SK-N-DZ (cell line): Measurements from ENCODE around the gene LY6G6C.
A peak's percentile ranks its signal among the peaks of the same experiment; 100 is the strongest.

Source experiments
- DNase-seq: peaks from one replicate; pipeline ENCODE4 v3.0.0-alpha.2; 2015; ENCODE audit warnings: low spot score
- small RNA-seq, 2 experiments: library from RNA; depleted of rRNA; stranded (forward); fragments of <200 nt; gene quantifications; one replicate each; pipeline ENCODE3, GENCODE V24; 2014

The LY6G6C gene

DNA sequence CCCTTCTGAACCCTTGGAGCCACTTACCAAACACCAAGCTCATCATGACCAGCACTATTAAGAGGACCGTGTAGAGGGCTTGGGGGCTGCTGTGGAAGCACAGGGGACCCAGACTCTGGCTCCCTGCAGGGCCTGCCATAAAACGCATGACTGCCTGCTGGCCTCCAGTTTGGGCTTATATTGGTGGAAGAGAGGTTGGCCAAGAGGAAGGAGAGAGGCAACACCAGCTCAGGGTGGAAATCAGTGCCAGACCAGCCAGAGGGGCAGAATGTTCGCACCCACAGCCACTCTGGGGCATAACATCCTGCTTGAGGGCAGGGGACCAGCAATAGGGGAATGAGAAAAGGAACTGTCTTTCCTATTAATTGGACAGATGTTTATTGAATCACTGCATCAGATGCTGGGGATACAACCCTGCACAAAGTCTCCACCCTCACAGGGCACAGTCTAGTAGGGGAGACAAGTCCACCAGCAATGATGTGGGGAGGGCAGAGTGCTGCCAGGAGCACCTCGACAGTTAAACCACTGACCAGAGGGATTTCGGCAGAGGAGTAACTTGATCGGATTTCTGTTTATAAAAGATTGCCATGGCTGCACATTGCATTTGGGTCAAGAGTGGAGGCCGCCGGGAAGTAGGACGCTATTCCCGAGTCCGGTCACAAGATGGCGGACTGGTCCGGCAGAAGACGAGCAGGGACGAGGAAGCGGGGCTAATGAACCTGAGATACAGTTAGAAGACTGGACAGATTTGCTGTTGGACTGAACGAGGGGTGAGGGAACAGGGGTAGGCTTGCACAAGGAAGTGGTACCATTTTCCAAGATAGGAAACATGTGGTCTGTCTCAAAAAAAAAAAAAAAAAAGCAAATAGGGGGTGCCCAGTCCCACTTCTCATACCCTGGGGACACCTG is 41.1 kb downstream of the LY6G6C start, which contains the start of gene LY6G5C:
TSS of gene LY6G5C (minus strand) at position 842 of the 909 bp plus-strand sequence. CDS start at position 148, 694 bp downstream.
- peak; percentile 76 for DNase-seq

- no peak for DNase-seq
These were observed 43.6 kb downstream of the LY6G6C start for GRCh38 chr6:31677955-31678354.

DNA sequence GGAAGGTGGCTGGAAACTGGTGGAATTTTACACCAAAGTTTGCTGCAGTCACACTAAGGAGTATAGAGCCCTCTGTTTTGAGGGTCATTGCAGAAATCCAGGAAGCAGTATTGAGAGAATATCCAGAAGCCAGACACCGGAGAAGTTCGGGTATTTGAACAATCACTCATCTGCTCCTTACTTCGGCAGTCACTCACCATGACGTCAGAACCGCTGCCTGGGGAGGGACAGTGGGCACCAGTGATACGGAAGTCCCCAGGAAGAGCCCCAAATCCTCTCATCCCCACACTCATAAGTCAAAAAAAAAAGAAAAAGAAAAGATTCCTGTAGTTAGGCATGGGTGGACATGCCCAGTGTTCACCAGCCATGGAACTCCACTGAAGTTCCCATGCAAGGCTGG is 44.6 kb downstream of the LY6G6C start:
- no peak for DNase-seq

- no peak for DNase-seq
These were observed 45.1 kb downstream of the LY6G6C start for GRCh38 chr6:31676322-31676903.

DNA sequence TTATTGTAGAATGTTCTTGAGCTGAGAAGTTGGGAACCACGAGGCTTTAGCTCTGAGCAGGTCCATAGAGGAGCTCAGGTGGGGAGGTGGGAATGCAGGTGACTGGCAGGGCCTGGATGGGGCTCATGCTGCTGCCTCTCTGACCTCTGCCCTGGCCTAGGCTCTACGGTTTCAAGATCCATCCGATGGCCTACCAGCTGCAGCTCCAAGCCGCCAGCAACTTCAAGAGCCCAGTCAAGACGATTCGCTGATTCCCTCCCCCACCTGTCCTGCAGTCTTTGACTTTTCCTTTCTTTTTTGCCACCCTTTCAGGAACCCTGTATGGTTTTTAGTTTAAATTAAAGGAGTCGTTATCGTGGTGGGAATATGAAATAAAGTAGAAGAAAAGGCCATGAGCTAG is 51.9 kb downstream of the LY6G6C start, which contains the start of gene LY6G5B:
TSS of gene LY6G5B (plus strand) at position 301 of the 400 bp plus-strand sequence. CDS start 975 bp downstream, outside the sequence.
- DNase-seq: no peak

Small RNAs within 50 kb of the gene (small RNA-seq; reads per million reads assigned to genes)
- 0 reads per million in 2 experiments for gene LY6G6D
- gene MIR4646: 0 to 0.04 reads per million in 2 experiments
- gene MSH5-SAPCD1: 0 reads per million in 2 experiments
- gene RNU6-850P: 0 reads per million in 2 experiments
- 0 reads per million in 2 experiments for gene SAPCD1
